ENCODE results near the gene CHST12.

The CHST12 gene

GRCh38 chr7:2495418-2496299 is 92.2 kb downstream of the CHST12 start:
- peaks cover 15% of the 10 kb centered on the region for H3K9me3 Mint-ChIP-seq
- H3K4me1 Mint-ChIP-seq: peaks cover 25% of the 10 kb centered on the region
- no peak overlapping the region for H3K27ac Mint-ChIP-seq
- ATAC-seq: no peak
- peaks cover 45% of the 10 kb centered on the region for H3K27me3 Mint-ChIP-seq
- no peaks in the 10 kb centered on the region for H3K36me3 Mint-ChIP-seq
- H3K4me3 Mint-ChIP-seq: no peak overlapping the region

GRCh38 chr7:2496375-2496774 is 93.0 kb downstream of the CHST12 start:
- peaks cover 9% of the 10 kb centered on the region for H3K9me3 Mint-ChIP-seq
- no peak overlapping the region for H3K27ac Mint-ChIP-seq
- no peaks in the 10 kb centered on the region for H3K36me3 Mint-ChIP-seq
- no peak overlapping the region for H3K4me3 Mint-ChIP-seq
- H3K27me3 Mint-ChIP-seq: peaks cover 40% of the 10 kb centered on the region
- no peak for ATAC-seq
- peaks cover 31% of the 10 kb centered on the region for H3K4me1 Mint-ChIP-seq

GRCh38 chr7:2497065-2497464 is 93.7 kb downstream of the CHST12 start:
- H3K36me3 Mint-ChIP-seq: no peaks in the 10 kb centered on the region
- H3K4me1 Mint-ChIP-seq: peaks cover 31% of the 10 kb centered on the region
- no peak overlapping the region for H3K27ac Mint-ChIP-seq
- H3K27me3 Mint-ChIP-seq: peaks cover 33% of the 10 kb centered on the region
- peaks cover 2% of the 10 kb centered on the region for H3K9me3 Mint-ChIP-seq
- no peak for ATAC-seq
- no peak overlapping the region for H3K4me3 Mint-ChIP-seq

GRCh38 chr7:2497500-2498336 is 94.3 kb downstream of the CHST12 start:
- Mint-ChIP-seq H3K27ac (no peak overlapping the region), H3K9me3 (no peaks in the 10 kb centered on the region), H3K27me3 (peaks cover 26% of the 10 kb centered on the region), H3K4me1 (peaks cover 34% of the 10 kb centered on the region), H3K4me3 (no peak overlapping the region), H3K36me3 (no peaks in the 10 kb centered on the region)
- ATAC-seq: no peak
